ENCODE measurements around the gene TGFB2.

The TGFB2 gene

GRCh38 chr1:218349348-218350034, 4.4 kb downstream of the TGFB2 start:
- Histone ChIP-seq H3K27ac (ENCODE audit: low read length) (no peak overlapping the region), H3K79me2 (ENCODE audit: insufficient read depth, low read length) (no peaks in the 10 kb centered on the region), H2AFZ (ENCODE audit: low read depth, low read length) (no peak overlapping the region), H3K4me2 (ENCODE audit: insufficient read depth, low read length) (no peak overlapping the region), H3K9ac (ENCODE audit: low read depth, low read length) (no peak overlapping the region), H3K4me1 (ENCODE audit: insufficient read depth, low read length) (0 out of 2 replicates have a peak, but pooled peaks cover 3% of the 10 kb centered on the region), H4K20me1 (ENCODE audit: insufficient read depth, low read length) (no peaks in the 10 kb centered on the region), H3K27me3 (ENCODE audit: insufficient read depth, low read length, poor library complexity) (no peaks in the 10 kb centered on the region), H3K9me3 (ENCODE audit: insufficient read depth, low read length, severe bottlenecking) (no peaks in the 10 kb centered on the region), H3K4me3 (ENCODE audit: low read depth in 1 of 2, low read length in 2 of 2) (no peak overlapping the region), H3K36me3 (ENCODE audit: insufficient read depth, low read length) (no peaks in the 10 kb centered on the region)
- no peak for ATAC-seq (ENCODE audit: insufficient read depth, low read depth)
- DNase-seq: no peak
- TF ChIP-seq CTCF (IDR thresholded peaks at IDR 0.05; ENCODE audit: borderline replicate concordance, extremely low read depth, low read length, poor library complexity, severe bottlenecking) (no peak), EZH2 (IDR thresholded peaks at IDR 0.05; ENCODE audit: borderline replicate concordance, low read depth, low read length, severe bottlenecking) (no peak)

GRCh38 chr1:218350035-218350525, 4.9 kb downstream of the TGFB2 start:
- ATAC-seq (ENCODE audit: insufficient read depth, low read depth): no peak
- H2AFZ ChIP-seq (ENCODE audit: low read depth, low read length): no peak overlapping the region

GRCh38 chr1:218350801-218351266, 5.7 kb downstream of the TGFB2 start:
- DNase-seq: no peak
- no peak overlapping the region for H3K9ac ChIP-seq (ENCODE audit: low read depth, low read length)
- H3K79me2 ChIP-seq (ENCODE audit: insufficient read depth, low read length): no peaks in the 10 kb centered on the region
- no peaks in the 10 kb centered on the region for H3K36me3 ChIP-seq (ENCODE audit: insufficient read depth, low read length)
- ATAC-seq (ENCODE audit: insufficient read depth, low read depth): no peak
- H3K4me2 ChIP-seq (ENCODE audit: insufficient read depth, low read length): no peak overlapping the region
- no peaks in the 10 kb centered on the region for H4K20me1 ChIP-seq (ENCODE audit: insufficient read depth, low read length)
- H3K9me3 ChIP-seq (ENCODE audit: insufficient read depth, low read length, severe bottlenecking): no peaks in the 10 kb centered on the region
- no peaks in the 10 kb centered on the region for H3K27me3 ChIP-seq (ENCODE audit: insufficient read depth, low read length, poor library complexity)
- 0 out of 2 replicates have a peak, but pooled peaks cover 3% of the 10 kb centered on the region for H3K4me1 ChIP-seq (ENCODE audit: insufficient read depth, low read length)
- no peak overlapping the region for H2AFZ ChIP-seq (ENCODE audit: low read depth, low read length)
- no peak overlapping the region for H3K27ac ChIP-seq (ENCODE audit: low read length)
- TF ChIP-seq CTCF (IDR thresholded peaks at IDR 0.05; ENCODE audit: borderline replicate concordance, extremely low read depth, low read length, poor library complexity, severe bottlenecking) (no peak), EZH2 (IDR thresholded peaks at IDR 0.05; ENCODE audit: borderline replicate concordance, low read depth, low read length, severe bottlenecking) (no peak)
- H3K4me3 ChIP-seq (ENCODE audit: low read depth in 1 of 2, low read length in 2 of 2): no peak overlapping the region

More at GRCh38 chr1:218350035-218350525, 4.9 kb downstream of the TGFB2 start:
- DNase-seq: no peak
- 0 out of 2 replicates have a peak, but pooled peaks cover 3% of the 10 kb centered on the region for H3K4me1 ChIP-seq (ENCODE audit: insufficient read depth, low read length)
- H3K9ac ChIP-seq (ENCODE audit: low read depth, low read length): no peak overlapping the region
- no peaks in the 10 kb centered on the region for H3K27me3 ChIP-seq (ENCODE audit: insufficient read depth, low read length, poor library complexity)
- H3K4me3 ChIP-seq (ENCODE audit: low read depth in 1 of 2, low read length in 2 of 2): no peak overlapping the region
- no peaks in the 10 kb centered on the region for H3K79me2 ChIP-seq (ENCODE audit: insufficient read depth, low read length)
- TF ChIP-seq CTCF (IDR thresholded peaks at IDR 0.05; ENCODE audit: borderline replicate concordance, extremely low read depth, low read length, poor library complexity, severe bottlenecking): no peak
- no peak for TF ChIP-seq EZH2 (IDR thresholded peaks at IDR 0.05; ENCODE audit: borderline replicate concordance, low read depth, low read length, severe bottlenecking)
- H3K27ac ChIP-seq (ENCODE audit: low read length): no peak overlapping the region
- H4K20me1 ChIP-seq (ENCODE audit: insufficient read depth, low read length): no peaks in the 10 kb centered on the region
- H3K9me3 ChIP-seq (ENCODE audit: insufficient read depth, low read length, severe bottlenecking): no peaks in the 10 kb centered on the region
- H3K4me2 ChIP-seq (ENCODE audit: insufficient read depth, low read length): no peak overlapping the region
- no peaks in the 10 kb centered on the region for H3K36me3 ChIP-seq (ENCODE audit: insufficient read depth, low read length)

Measured in DND-41 (cell line).